Measurements from ENCODE around the gene ADARB2.

ADARB2 gene

GRCh38 chr10:1624240-1624639 is 113.1 kb downstream of the ADARB2 start:
- no peak for TF ChIP-seq FOXP2 (optimal IDR thresholded peaks at IDR 0.05; ENCODE audit: borderline replicate concordance, extremely low read depth, extremely low read length, insufficient read depth)
- TF ChIP-seq POLR2AphosphoS5 (IDR thresholded peaks at IDR 0.05; ENCODE audit: low read depth, low read length), result no peak
- TF ChIP-seq SIN3A (IDR thresholded peaks at IDR 0.05; ENCODE audit: borderline replicate concordance, insufficient read depth, low read length), result no peak
- no peak for TF ChIP-seq REST (IDR thresholded peaks at IDR 0.05; ENCODE audit: insufficient read depth in 1 of 2, low read depth in 2 of 2, low read length in 2 of 2)
- TF ChIP-seq TAF1 (IDR thresholded peaks at IDR 0.05; ENCODE audit: borderline replicate concordance, insufficient read depth, low read length), result no peak

GRCh38 chr10:1620803-1621202 is 116.5 kb downstream of the ADARB2 start:
- TF ChIP-seq POLR2AphosphoS5 (IDR thresholded peaks at IDR 0.05; ENCODE audit: low read depth, low read length) (no peak), REST (IDR thresholded peaks at IDR 0.05; ENCODE audit: insufficient read depth in 1 of 2, low read depth in 2 of 2, low read length in 2 of 2) (no peak), TAF1 (IDR thresholded peaks at IDR 0.05; ENCODE audit: borderline replicate concordance, insufficient read depth, low read length) (no peak), FOXP2 (optimal IDR thresholded peaks at IDR 0.05; ENCODE audit: borderline replicate concordance, extremely low read depth, extremely low read length, insufficient read depth) (no peak), SIN3A (IDR thresholded peaks at IDR 0.05; ENCODE audit: borderline replicate concordance, insufficient read depth, low read length) (no peak)

GRCh38 chr10:1615186-1615954 is 122.0 kb downstream of the ADARB2 start:
- TF ChIP-seq POLR2AphosphoS5 (IDR thresholded peaks at IDR 0.05; ENCODE audit: low read depth, low read length), result no peak
- TF ChIP-seq TAF1 (IDR thresholded peaks at IDR 0.05; ENCODE audit: borderline replicate concordance, insufficient read depth, low read length), result no peak
- no peak for TF ChIP-seq SIN3A (IDR thresholded peaks at IDR 0.05; ENCODE audit: borderline replicate concordance, insufficient read depth, low read length)
- TF ChIP-seq FOXP2 (optimal IDR thresholded peaks at IDR 0.05; ENCODE audit: borderline replicate concordance, extremely low read depth, extremely low read length, insufficient read depth), result no peak
- TF ChIP-seq REST (IDR thresholded peaks at IDR 0.05; ENCODE audit: insufficient read depth in 1 of 2, low read depth in 2 of 2, low read length in 2 of 2), result no peak

- no peak for TF ChIP-seq POLR2AphosphoS5 (IDR thresholded peaks at IDR 0.05; ENCODE audit: low read depth, low read length)
- no peak for TF ChIP-seq FOXP2 (optimal IDR thresholded peaks at IDR 0.05; ENCODE audit: borderline replicate concordance, extremely low read depth, extremely low read length, insufficient read depth)
- TF ChIP-seq REST (IDR thresholded peaks at IDR 0.05; ENCODE audit: insufficient read depth in 1 of 2, low read depth in 2 of 2, low read length in 2 of 2), result no peak
- TF ChIP-seq TAF1 (IDR thresholded peaks at IDR 0.05; ENCODE audit: borderline replicate concordance, insufficient read depth, low read length), result no peak
- no peak for TF ChIP-seq SIN3A (IDR thresholded peaks at IDR 0.05; ENCODE audit: borderline replicate concordance, insufficient read depth, low read length)
These were observed 123.8 kb downstream of the ADARB2 start for GRCh38 chr10:1613511-1613910.
